Stomach smooth muscle (tissue), 2 donors: ENCODE measurements around the gene KCNA5.

Experiments used
- H3K27ac ChIP-seq: one replicate; pipeline ENCODE4 v1.7.0; 2013; ENCODE audit warnings: mild to moderate bottlenecking, low read length, inconsistent platforms
- H3K27me3 ChIP-seq, 2 donors: one replicate each; pipeline ENCODE4 v1.7.0; 2013; ENCODE audit warnings: low read length in 2 of 2; ENCODE audit not compliant: insufficient read depth in 2 of 2, control insufficient read depth in 1 of 2
- H3K36me3 ChIP-seq, 2 donors: one replicate each; pipeline ENCODE4 v1.7.0; 2013; ENCODE audit warnings: low read length in 2 of 2; ENCODE audit not compliant: control insufficient read depth in 2 of 2, insufficient read depth in 2 of 2
- H3K4me1 ChIP-seq: one replicate; pipeline ENCODE4 v1.7.0; 2013; ENCODE audit warnings: low read length; ENCODE audit not compliant: control insufficient read depth, insufficient read depth
- H3K4me3 ChIP-seq, 2 donors: one replicate each; pipeline ENCODE4 v1.7.0; 2013; ENCODE audit warnings: low read length in 2 of 2
- H3K9ac ChIP-seq, 2 donors: one replicate each; pipeline ENCODE4 v1.7.0; 2013; ENCODE audit warnings: low read length in 2 of 2, mild to moderate bottlenecking in 1 of 2
- H3K9me3 ChIP-seq, 2 donors: one replicate each; pipeline ENCODE4 v1.7.0; 2013; ENCODE audit warnings: low read length in 2 of 2; ENCODE audit not compliant: control insufficient read depth in 2 of 2
- donor health status: healthy.
- donor health status: Pancreatic carcinoma.

KCNA5 gene

DNA sequence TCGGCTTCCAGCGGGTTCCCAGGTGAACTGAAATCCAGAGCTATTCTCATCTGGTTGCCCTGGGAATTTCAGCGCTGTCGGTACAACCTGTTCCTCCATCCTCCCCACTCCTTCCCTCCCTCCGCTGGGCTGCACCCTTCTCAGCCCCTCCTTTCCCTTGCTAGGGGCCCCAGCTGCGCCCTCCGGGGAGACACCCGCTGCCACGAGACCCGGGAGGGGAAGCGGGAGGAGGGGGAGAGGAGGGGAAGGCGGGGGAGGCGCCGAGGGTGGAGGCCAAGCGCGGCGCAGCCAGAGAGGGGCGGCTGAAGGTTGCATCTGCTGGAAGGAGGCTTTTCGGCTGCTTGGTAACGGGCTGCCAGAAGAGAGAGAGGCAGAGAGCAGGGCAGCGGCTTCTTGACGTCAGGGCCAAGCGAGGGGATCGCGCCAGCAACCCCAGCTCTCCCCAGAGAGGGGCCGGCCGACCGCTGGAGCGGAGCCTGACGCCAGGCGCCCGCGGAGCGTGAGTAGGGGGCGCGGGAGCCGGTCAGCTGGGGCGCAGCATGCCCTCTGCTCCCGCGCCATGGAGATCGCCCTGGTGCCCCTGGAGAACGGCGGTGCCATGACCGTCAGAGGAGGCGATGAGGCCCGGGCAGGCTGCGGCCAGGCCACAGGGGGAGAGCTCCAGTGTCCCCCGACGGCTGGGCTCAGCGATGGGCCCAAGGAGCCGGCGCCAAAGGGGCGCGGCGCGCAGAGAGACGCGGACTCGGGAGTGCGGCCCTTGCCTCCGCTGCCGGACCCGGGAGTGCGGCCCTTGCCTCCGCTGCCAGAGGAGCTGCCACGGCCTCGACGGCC lies at the start of gene KCNA5:
TSS of gene KCNA5 (plus strand) at position 291 of the 831 bp plus-strand sequence. CDS start at position 560, 269 bp downstream.
- peak within 1 kb of the TSS; percentile 35 to 47 for H3K9ac ChIP-seq
- H3K27me3 ChIP-seq: peaks cover 0 to 7% of the 10 kb centered on the region in 2 donors
- H3K9me3 ChIP-seq: no peaks in the 10 kb centered on the region
- H3K4me1 ChIP-seq: peaks cover 33% of the 10 kb centered on the region
- peak within 1 kb of the TSS; percentile 47 to 66 for H3K4me3 ChIP-seq
- no peaks in the 10 kb centered on the region for H3K36me3 ChIP-seq
- H3K27ac ChIP-seq: no peak within 1 kb of the TSS

- no peaks in the 10 kb centered on the region for H3K9me3 ChIP-seq
- no peak overlapping the region for H3K9ac ChIP-seq
- peaks cover 17% of the 10 kb centered on the region for H3K4me1 ChIP-seq
- no peak overlapping the region for H3K4me3 ChIP-seq
- no peaks in the 10 kb centered on the region for H3K36me3 ChIP-seq
- no peak overlapping the region for H3K27ac ChIP-seq
- no peaks in the 10 kb centered on the region for H3K27me3 ChIP-seq
These were observed 49.1 kb upstream of the KCNA5 start for GRCh38 chr12:4994622-4995021.

GRCh38 chr12:4996714-4997113 lies 47.0 kb upstream of the KCNA5 start:
- Histone ChIP-seq H3K36me3 (no peaks in the 10 kb centered on the region), H3K27ac (no peak overlapping the region), H3K9ac (no peak overlapping the region), H3K27me3 (no peaks in the 10 kb centered on the region), H3K4me3 (no peak overlapping the region), H3K9me3 (no peaks in the 10 kb centered on the region), H3K4me1 (peaks cover 17% of the 10 kb centered on the region)

GRCh38 chr12:4997939-4998338 lies 45.7 kb upstream of the KCNA5 start:
- Histone ChIP-seq H3K27me3 (no peaks in the 10 kb centered on the region), H3K9me3 (no peaks in the 10 kb centered on the region), H3K27ac (no peak overlapping the region), H3K36me3 (no peaks in the 10 kb centered on the region), H3K4me3 (peak overlapping the region; percentile 24 to 35), H3K4me1 (peaks cover 23% of the 10 kb centered on the region), H3K9ac (peak overlapping the region; percentile 33 to 47)

GRCh38 chr12:5000204-5000603 lies 43.5 kb upstream of the KCNA5 start:
- Histone ChIP-seq H3K27ac (no peak overlapping the region), H3K9me3 (no peaks in the 10 kb centered on the region), H3K27me3 (no peaks in the 10 kb centered on the region), H3K4me3 (no peak overlapping the region), H3K4me1 (peaks cover 24% of the 10 kb centered on the region), H3K36me3 (no peaks in the 10 kb centered on the region), H3K9ac (no peak overlapping the region)

DNA sequence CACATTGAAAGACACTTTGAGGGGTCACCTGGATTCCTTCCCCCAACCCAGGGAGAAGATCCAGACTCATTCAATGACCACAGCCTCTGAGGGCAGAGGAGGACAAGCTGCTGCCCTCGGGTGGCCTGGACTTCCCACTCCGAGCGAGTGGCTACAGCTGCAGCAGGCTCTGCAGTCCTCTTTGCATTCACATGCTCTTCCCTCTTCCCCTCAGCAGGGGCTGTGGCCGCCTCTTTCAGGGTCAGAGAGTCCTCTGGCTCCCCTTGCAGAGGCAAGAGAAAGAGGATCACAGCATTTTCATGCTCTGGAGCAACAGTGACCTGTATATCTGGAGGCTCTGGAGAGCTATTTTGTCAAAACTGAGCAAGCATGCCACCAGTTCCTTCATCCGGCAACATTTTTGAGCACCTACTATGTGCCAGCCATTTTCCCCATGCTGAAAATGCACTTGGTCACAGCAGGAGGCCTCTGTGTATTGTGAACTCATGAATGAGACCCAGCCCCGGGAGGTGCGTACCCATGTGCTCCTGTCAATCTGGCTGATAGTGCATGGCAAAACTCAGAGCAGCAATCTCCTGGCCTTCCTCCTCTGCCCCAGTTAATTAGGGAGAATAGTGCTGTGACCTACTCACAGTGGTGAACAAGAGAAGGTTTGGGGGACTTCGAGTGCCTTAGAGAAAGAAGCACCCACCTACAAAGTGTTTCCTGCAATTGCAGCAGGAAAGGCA lies 42.9 kb upstream of the KCNA5 start:
- Histone ChIP-seq H3K9me3 (no peaks in the 10 kb centered on the region), H3K27me3 (no peaks in the 10 kb centered on the region), H3K36me3 (no peaks in the 10 kb centered on the region), H3K4me1 (peaks cover 24% of the 10 kb centered on the region), H3K9ac (no peak overlapping the region), H3K27ac (no peak overlapping the region), H3K4me3 (no peak overlapping the region)

- H3K9ac ChIP-seq: no peak overlapping the region
- H3K9me3 ChIP-seq: no peaks in the 10 kb centered on the region
- H3K27me3 ChIP-seq: no peaks in the 10 kb centered on the region
These were observed 40.5 kb upstream of the KCNA5 start for GRCh38 chr12:5003025-5003666.

DNA sequence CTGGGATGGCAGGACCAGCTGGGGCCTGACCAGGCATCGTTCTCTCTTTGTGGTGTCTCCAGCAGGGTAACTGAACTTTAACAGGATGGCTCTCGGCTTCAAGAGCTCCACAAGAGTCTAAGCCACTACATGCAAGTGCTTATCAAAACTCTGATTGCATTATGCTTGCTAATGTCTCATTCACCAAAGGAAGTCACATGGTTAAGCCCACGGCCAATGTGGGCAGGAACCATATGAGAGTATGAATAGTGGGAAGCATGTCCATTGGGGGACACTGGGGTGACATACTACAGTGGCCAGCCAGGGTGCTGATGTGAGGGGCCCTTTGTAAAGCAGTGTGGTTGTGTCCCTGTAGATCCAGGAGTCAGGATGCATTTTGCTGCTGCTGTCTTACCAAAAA lies 35.0 kb upstream of the KCNA5 start:
- H3K4me1 ChIP-seq: peaks cover 8% of the 10 kb centered on the region

More at GRCh38 chr12:5003025-5003666, 40.5 kb upstream of the KCNA5 start:
- no peak overlapping the region for H3K4me3 ChIP-seq
- no peaks in the 10 kb centered on the region for H3K36me3 ChIP-seq
- peaks cover 15% of the 10 kb centered on the region for H3K4me1 ChIP-seq
- no peak overlapping the region for H3K27ac ChIP-seq

DNA sequence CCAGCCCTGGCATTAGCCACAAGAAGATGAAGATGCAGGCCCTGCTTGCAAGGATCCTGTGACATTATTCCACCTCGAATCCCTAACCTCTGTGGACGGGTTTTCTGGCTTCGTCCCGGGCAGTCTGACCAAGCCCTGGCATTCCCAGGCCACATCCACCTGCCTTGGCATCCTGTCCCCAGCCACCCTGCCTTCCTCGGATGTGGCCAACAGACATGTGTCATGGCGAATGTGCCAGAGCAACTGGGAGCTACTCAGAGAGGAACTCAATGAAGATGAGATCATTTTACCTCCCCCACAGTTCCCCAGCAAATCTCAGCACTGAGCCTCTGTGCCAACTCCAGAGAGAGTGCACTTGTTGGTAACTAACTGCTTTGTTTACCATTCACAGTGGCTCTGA lies 33.5 kb upstream of the KCNA5 start:
- Histone ChIP-seq H3K36me3 (peaks cover 0 to 2% of the 10 kb centered on the region in 2 donors), H3K4me3 (no peak overlapping the region), H3K27ac (no peak overlapping the region), H3K27me3 (no peaks in the 10 kb centered on the region), H3K9ac (no peak overlapping the region), H3K4me1 (peaks cover 9% of the 10 kb centered on the region), H3K9me3 (no peaks in the 10 kb centered on the region)

More for the DNA sequence above, 35.0 kb upstream of the KCNA5 start:
- Histone ChIP-seq H3K27me3 (no peaks in the 10 kb centered on the region), H3K4me3 (no peak overlapping the region), H3K9me3 (no peaks in the 10 kb centered on the region), H3K36me3 (peaks cover 0 to 2% of the 10 kb centered on the region in 2 donors), H3K27ac (no peak overlapping the region), H3K9ac (no peak overlapping the region)

- Histone ChIP-seq H3K4me3 (no peak overlapping the region), H3K27ac (no peak overlapping the region), H3K9me3 (no peaks in the 10 kb centered on the region), H3K4me1 (peaks cover 9% of the 10 kb centered on the region), H3K36me3 (peaks cover 0 to 2% of the 10 kb centered on the region in 2 donors), H3K27me3 (peaks cover 0 to 2% of the 10 kb centered on the region in 2 donors), H3K9ac (no peak overlapping the region)
These were observed 31.3 kb upstream of the KCNA5 start for GRCh38 chr12:5012337-5012736.
